Stimulated activated CD8-positive, alpha-beta memory T cell treated with anti-CD3 and anti-CD28 coated beads, Interleukin-12 subunit alpha, Interleukin-12 subunit beta, amount 100 ng/mL, for 4 hours (primary cell): ENCODE measurements around the gene GYS1.

Source experiments
- DNase-seq: peaks from one replicate; pipeline ENCODE4 v3.0.0-alpha.2; 2020; ENCODE audit warnings: low read depth

The GYS1 gene

GRCh38 chr19:48988860-48989259 lies 4.2 kb downstream of the GYS1 start:
- no peak for DNase-seq

GRCh38 chr19:48988286-48988685 lies 4.8 kb downstream of the GYS1 start:
- DNase-seq = no peak

- no peak for DNase-seq
Measured at GRCh38 chr19:48987323-48987722, 5.8 kb downstream of the GYS1 start.

GRCh38 chr19:48986211-48986610 lies 6.9 kb downstream of the GYS1 start:
- no peak for DNase-seq

- DNase-seq = no peak
Measured at GRCh38 chr19:48985711-48986110, 7.4 kb downstream of the GYS1 start.

- no peak for DNase-seq
Measured at GRCh38 chr19:48982280-48982679, 10.8 kb downstream of the GYS1 start.

- no peak for DNase-seq
Measured at GRCh38 chr19:48977061-48977460, 16.0 kb downstream of the GYS1 start.

- DNase-seq = no peak
Measured at GRCh38 chr19:48975947-48976847, 16.9 kb downstream of the GYS1 start.

- DNase-seq = peak; percentile 56
Measured at GRCh38 chr19:48970923-48971395, 22.1 kb downstream of the GYS1 start.

- no peak for DNase-seq
Measured at GRCh38 chr19:48970139-48970766, 22.9 kb downstream of the GYS1 start.

- no peak for DNase-seq
Measured at GRCh38 chr19:48969276-48970138, 23.6 kb downstream of the GYS1 start.

GRCh38 chr19:48968813-48969218 lies 24.3 kb downstream of the GYS1 start:
- DNase-seq = no peak

- no peak for DNase-seq
Measured at GRCh38 chr19:48968179-48968661, 24.9 kb downstream of the GYS1 start.

GRCh38 chr19:48967346-48968178 lies 25.5 kb downstream of the GYS1 start:
- no peak for DNase-seq

GRCh38 chr19:48966541-48967345 lies 26.4 kb downstream of the GYS1 start:
- DNase-seq = no peak

GRCh38 chr19:48965806-48966540 lies 27.1 kb downstream of the GYS1 start:
- DNase-seq = peak; percentile 81

GRCh38 chr19:48965040-48965805 lies 27.9 kb downstream of the GYS1 start, which contains the start of gene FTL:
Gene FTL (plus strand): TSS chr19:48965309. CDS start chr19:48965508, 199 bp downstream.
- DNase-seq = peak; percentile 81

GRCh38 chr19:48964205-48965039 lies 28.7 kb downstream of the GYS1 start:
- DNase-seq = no peak
